Activated naive CD8-positive, alpha-beta T cell treated with anti-CD3 and anti-CD28 coated beads, Interleukin-2, amount 50 U/mL, for 16 hours (primary cell): Measurements from ENCODE around the gene LRRTM4.
"Not testable (repeated sequence)": the region's sequence is repeated elsewhere in the genome, so short reads cannot be mapped to it uniquely, and the experiment has no call there.

ENCODE experiments used
- DNase-seq: peaks from one replicate; pipeline ENCODE4 v3.0.0-alpha.2; 2020; ENCODE audit warnings: low read depth, low spot score

The LRRTM4 gene

GRCh38 chr2:77175266-77175780, 346.9 kb downstream of the LRRTM4 start:
- not testable (repeated sequence) for DNase-seq

- DNase-seq = no peak
Observed at GRCh38 chr2:77169426-77169825, 352.8 kb downstream of the LRRTM4 start.

GRCh38 chr2:77164021-77164420, 358.2 kb downstream of the LRRTM4 start:
- DNase-seq = not testable (repeated sequence)

GRCh38 chr2:77161009-77161408, 361.2 kb downstream of the LRRTM4 start:
- DNase-seq = no peak

GRCh38 chr2:77156599-77156998, 365.6 kb downstream of the LRRTM4 start:
- no peak for DNase-seq

GRCh38 chr2:77155511-77155910, 366.7 kb downstream of the LRRTM4 start:
- DNase-seq = no peak

GRCh38 chr2:77149565-77149964, 372.6 kb downstream of the LRRTM4 start:
- no peak for DNase-seq

- DNase-seq = no peak
Observed at GRCh38 chr2:77147153-77147552, 375.0 kb downstream of the LRRTM4 start.

GRCh38 chr2:77144772-77145171, 377.4 kb downstream of the LRRTM4 start:
- no peak for DNase-seq

- no peak for DNase-seq
Observed at GRCh38 chr2:77142141-77142540, 380.0 kb downstream of the LRRTM4 start.

GRCh38 chr2:77128479-77128878, 393.7 kb downstream of the LRRTM4 start:
- DNase-seq = not testable (repeated sequence)

GRCh38 chr2:77127345-77127744, 394.8 kb downstream of the LRRTM4 start:
- DNase-seq = no peak

- no peak for DNase-seq
Observed at GRCh38 chr2:77121518-77121917, 400.7 kb downstream of the LRRTM4 start.

- no peak for DNase-seq
Observed at GRCh38 chr2:77119333-77119732, 402.8 kb downstream of the LRRTM4 start.

GRCh38 chr2:77108915-77109314, 413.3 kb downstream of the LRRTM4 start:
- no peak for DNase-seq

GRCh38 chr2:77105008-77105407, 417.2 kb downstream of the LRRTM4 start:
- DNase-seq = no peak

GRCh38 chr2:77104554-77104953, 417.6 kb downstream of the LRRTM4 start:
- DNase-seq = no peak

GRCh38 chr2:77102927-77103326, 419.2 kb downstream of the LRRTM4 start:
- DNase-seq = no peak

GRCh38 chr2:77101796-77102452, 420.3 kb downstream of the LRRTM4 start:
- DNase-seq = no peak

- no peak for DNase-seq
Observed at GRCh38 chr2:77099961-77100360, 422.2 kb downstream of the LRRTM4 start.

- not testable (repeated sequence) for DNase-seq
Observed at GRCh38 chr2:77095525-77095924, 426.7 kb downstream of the LRRTM4 start.

GRCh38 chr2:77095096-77095495, 427.1 kb downstream of the LRRTM4 start:
- no peak for DNase-seq

- not testable (repeated sequence) for DNase-seq
Observed at GRCh38 chr2:77088424-77088823, 433.8 kb downstream of the LRRTM4 start.

GRCh38 chr2:77087987-77088414, 434.2 kb downstream of the LRRTM4 start:
- DNase-seq = no peak
